ENCODE results near the gene TLDC2.
"Not testable (repeated sequence)": the region's sequence is repeated elsewhere in the genome, so short reads cannot be mapped to it uniquely, and the experiment has no call there.

The TLDC2 gene

DNA sequence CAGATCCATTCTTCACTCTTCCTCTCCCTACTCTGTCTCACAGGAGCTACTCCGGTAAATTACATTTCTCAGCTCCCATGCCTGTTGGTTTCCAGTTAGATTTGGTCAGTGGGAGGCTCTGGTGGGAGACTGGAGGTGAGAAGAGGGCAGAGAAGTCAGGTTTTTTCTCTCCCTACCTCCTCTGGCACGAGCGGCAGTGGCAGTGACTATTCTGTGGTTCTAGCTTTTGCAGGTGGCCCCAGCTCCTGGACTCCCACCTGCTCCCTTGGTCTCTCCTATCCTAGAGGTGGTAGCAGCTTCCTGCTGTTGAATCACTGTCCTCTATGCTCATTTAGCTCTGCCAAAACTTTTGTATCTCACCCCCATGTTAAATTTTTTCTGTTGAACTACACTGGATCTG is 17.9 kb downstream of the TLDC2 start:
- Histone ChIP-seq H3K27me3 (no peaks in the 10 kb centered on the region), H3K27ac (no peak overlapping the region), H3K4me1 (no peaks in the 10 kb centered on the region), H3K36me3 (peaks cover 81 to 89% (median 87%) of the 10 kb centered on the region in 3 donors), H3K4me3 (no peak overlapping the region), H3K9me3 (no peaks in the 10 kb centered on the region)
- no peak for TF ChIP-seq CTCF (IDR thresholded peaks at IDR 0.05)
- intact Hi-C loops (cut with DNase I; ENCODE audit: low total_unique reads) = no loop called here
- DNase-seq = no peak

DNA sequence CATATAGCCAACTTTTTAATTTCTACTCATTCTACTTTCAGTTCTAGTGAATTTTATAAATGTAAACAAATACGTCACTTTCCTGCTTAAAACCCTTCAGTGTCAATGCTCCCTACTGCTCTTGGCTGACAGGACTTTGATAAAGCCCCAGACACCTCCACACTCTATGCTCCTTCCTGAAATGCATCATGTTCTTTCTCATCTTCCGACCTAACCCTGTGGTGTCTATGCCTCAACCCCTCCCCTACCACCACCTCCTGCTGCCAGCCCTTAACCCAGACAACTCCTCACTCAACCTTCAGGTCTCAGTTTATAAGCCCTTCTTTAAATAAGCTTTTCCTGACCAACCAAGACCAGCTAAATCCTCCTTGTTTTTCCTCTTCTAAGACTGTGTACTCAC is 19.1 kb downstream of the TLDC2 start:
- H3K36me3 ChIP-seq = peaks cover 86 to 97% (median 89%) of the 10 kb centered on the region in 3 donors
- H3K4me3 ChIP-seq = no peak overlapping the region
- no peak overlapping the region for H3K27ac ChIP-seq
- DNase-seq = no peak
- intact Hi-C loops (cut with DNase I; ENCODE audit: low total_unique reads) = no loop called here
- H3K4me1 ChIP-seq = peaks cover 0 to 10% (median 2%) of the 10 kb centered on the region in 4 donors
- H3K9me3 ChIP-seq = no peaks in the 10 kb centered on the region
- no peaks in the 10 kb centered on the region for H3K27me3 ChIP-seq
- no peak for TF ChIP-seq CTCF (IDR thresholded peaks at IDR 0.05)

GRCh38 chr20:36904690-36905089 is 28.8 kb downstream of the TLDC2 start:
- Histone ChIP-seq H3K4me1 (peaks cover 0 to 1% (median 0%) of the 10 kb centered on the region in 4 donors), H3K27me3 (no peaks in the 10 kb centered on the region), H3K27ac (no peak overlapping the region), H3K36me3 (peaks cover 83 to 98% (median 88%) of the 10 kb centered on the region in 3 donors), H3K9me3 (no peaks in the 10 kb centered on the region), H3K4me3 (no peak overlapping the region)
- no peak for TF ChIP-seq CTCF (IDR thresholded peaks at IDR 0.05)
- DNase-seq = no peak
- intact Hi-C loops (cut with DNase I; ENCODE audit: low total_unique reads) = no loop called here

GRCh38 chr20:36905566-36905965 is 29.6 kb downstream of the TLDC2 start:
- H3K4me1 ChIP-seq; H3K9me3 ChIP-seq; H3K4me3 ChIP-seq; intact Hi-C loops (cut with DNase I; ENCODE audit: low total_unique reads); H3K27me3 ChIP-seq; DNase-seq; H3K27ac ChIP-seq: not testable (repeated sequence)
- peaks cover 83 to 98% (median 88%) of the 10 kb centered on the region in 3 donors for H3K36me3 ChIP-seq

DNA sequence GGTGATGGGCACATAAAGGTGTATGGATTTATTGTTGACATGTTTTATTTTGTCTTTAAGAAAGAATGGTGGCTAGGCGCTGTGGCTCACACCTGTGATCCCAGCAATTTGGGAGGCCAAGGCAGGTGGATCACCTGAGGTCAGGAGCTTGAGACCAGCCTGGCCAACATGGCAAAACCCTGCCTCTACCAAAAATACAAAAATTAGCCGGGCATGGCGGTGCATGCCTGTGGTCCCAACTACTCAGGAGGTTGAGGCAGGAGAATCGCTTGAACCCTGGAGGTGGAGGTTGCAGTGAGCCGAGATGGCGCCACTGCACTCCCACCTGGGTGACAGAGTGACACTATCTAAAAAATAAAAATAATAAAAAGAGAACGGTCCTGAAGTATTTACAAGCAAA is 30.1 kb downstream of the TLDC2 start:
- H3K4me1 ChIP-seq; DNase-seq; intact Hi-C loops (cut with DNase I; ENCODE audit: low total_unique reads); H3K27me3 ChIP-seq; H3K27ac ChIP-seq; H3K4me3 ChIP-seq; H3K9me3 ChIP-seq: not testable (repeated sequence)
- H3K36me3 ChIP-seq = peaks cover 82 to 98% (median 90%) of the 10 kb centered on the region in 3 donors

- peaks cover 76 to 96% (median 86%) of the 10 kb centered on the region in 3 donors for H3K36me3 ChIP-seq
- H3K9me3 ChIP-seq = no peaks in the 10 kb centered on the region
- H3K27ac ChIP-seq = no peak overlapping the region
- no peak for TF ChIP-seq CTCF (IDR thresholded peaks at IDR 0.05)
- no peaks in the 10 kb centered on the region for H3K4me1 ChIP-seq
- no peak for DNase-seq
- intact Hi-C loops (cut with DNase I; ENCODE audit: low total_unique reads) = no loop called here
- no peak overlapping the region for H3K4me3 ChIP-seq
- no peaks in the 10 kb centered on the region for H3K27me3 ChIP-seq
Observed at GRCh38 chr20:36908603-36909002, 32.7 kb downstream of the TLDC2 start.

- Histone ChIP-seq H3K27ac (no peak overlapping the region), H3K36me3 (peaks cover 59 to 88% (median 80%) of the 10 kb centered on the region in 3 donors), H3K9me3 (no peaks in the 10 kb centered on the region), H3K4me1 (no peaks in the 10 kb centered on the region), H3K4me3 (no peak overlapping the region), H3K27me3 (no peaks in the 10 kb centered on the region)
- intact Hi-C loops (cut with DNase I; ENCODE audit: low total_unique reads) = no loop called here
- TF ChIP-seq CTCF (IDR thresholded peaks at IDR 0.05) = no peak
- no peak for DNase-seq
Observed at GRCh38 chr20:36916199-36916598, 40.3 kb downstream of the TLDC2 start.
